H1 (cell line): Measurements from ENCODE around the gene GRIK1. TPM values are rescaled to one million over a fixed set of nuclear protein-coding genes. Genes with fewer than 3 reads are reported as not detected.

Source experiments
- EP300 ChIP-seq, 2 experiments: IDR thresholded peaks; 1 replicate in 1 of 2; 2 replicates in 1 of 2; pipeline ENCODE4 v1.6.1; 2011 to 2012; ENCODE audit warnings: low read depth in 2 of 2, low read length in 2 of 2, mild to moderate bottlenecking in 2 of 2, borderline replicate concordance in 1 of 2, inconsistent platforms in 1 of 2, moderate library complexity in 1 of 2
- KDM4A ChIP-seq: IDR thresholded peaks from one replicate; pipeline ENCODE4 v1.7.1; 2012; ENCODE audit warnings: low read depth, mild to moderate bottlenecking, moderate library complexity, low read length, inconsistent platforms; ENCODE audit not compliant: severe bottlenecking
- MAX ChIP-seq: IDR thresholded peaks from 2 replicates; pipeline ENCODE4 v1.6.1; 2012; ENCODE audit warnings: inconsistent platforms
- polyA plus RNA-seq, 7 experiments: library from polyadenylated mRNA; depleted of rRNA in 3 of 7; stranded (reverse) in 5 of 7; unstranded in 2 of 7; fragments of >200 nt in 5 of 7; fragments of 200-250 nt in 2 of 7; gene quantifications; 1 replicate in 5 of 7; 2 replicates in 1 of 7; 4 replicates in 1 of 7; pipeline versions ENCODE4 v1.2.1 to v1.2.3, GENCODE V29; 2011 to 2013; ENCODE audit warnings: missing spikeins in 2 of 7, mixed read lengths in 2 of 7
- total RNA-seq: library from RNA; stranded (reverse); fragmentation: NEBNext Ultra II Directional; extraction: Animal tissue kit (Norgen Biotek cat#: 25700); gene quantifications from 2 replicates; pipeline ENCODE4 v1.2.1, GENCODE V29; 2021

GRIK1 gene
- total and polyA plus RNA-seq, 2 of the 8 experiments (the other 6 are each of a cell fraction or from before 2014, with no cell fraction given): 0.11 to 0.32 TPM

GRCh38 chr21:29751473-29752185, 188.2 kb downstream of the GRIK1 start (continued):
- TF ChIP-seq KDM4A (no peak), MAX (no peak), EP300 (IDR thresholded peaks at IDR 0.05; ENCODE audit: borderline replicate concordance in 1 of 2, low read depth in 2 of 2, low read length in 2 of 2) (no peak)
